ENCODE data around the gene TOP2A.

TOP2A gene

DNA sequence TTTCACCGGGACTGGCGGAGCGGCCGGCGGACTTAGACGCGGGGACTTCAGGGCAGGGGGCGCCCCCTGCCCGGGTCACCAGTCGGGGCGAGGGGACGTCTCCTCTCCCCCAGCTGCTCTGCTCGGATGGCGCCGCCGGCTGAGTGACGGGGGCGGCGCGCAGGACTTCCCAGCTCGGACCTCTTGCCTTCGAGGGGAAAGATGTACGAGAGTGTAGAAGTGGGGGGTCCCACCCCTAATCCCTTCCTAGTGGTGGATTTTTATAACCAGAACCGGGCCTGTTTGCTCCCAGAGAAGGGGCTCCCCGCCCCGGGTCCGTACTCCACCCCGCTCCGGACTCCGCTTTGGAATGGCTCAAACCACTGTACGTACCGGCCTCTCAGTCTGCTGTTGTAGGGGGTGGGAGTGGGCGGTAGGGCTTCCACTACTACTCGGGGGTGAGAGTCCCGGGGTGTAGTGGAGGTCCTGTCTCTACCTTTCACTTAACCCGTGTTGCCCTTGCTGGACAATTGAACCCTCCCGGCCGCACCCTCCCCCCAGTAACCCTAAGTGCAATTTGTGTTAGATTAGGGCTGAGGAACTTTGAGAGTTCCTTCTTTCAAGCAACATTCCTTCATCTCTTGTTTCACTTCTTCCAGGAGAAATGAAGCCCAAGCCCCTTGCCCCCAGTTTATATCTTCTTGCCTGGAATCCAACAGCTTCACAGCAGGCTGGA, 75.0 kb downstream of the TOP2A start:
- Histone ChIP-seq H2AFZ (peak overlapping the region; percentile 77), H3K27me3 (ENCODE audit: control insufficient read depth, insufficient read depth, low read length) (no peaks in the 10 kb centered on the region), H3K27ac (peak overlapping the region; percentile 86), H3K9me3 (ENCODE audit: control insufficient read depth, low read length) (no peaks in the 10 kb centered on the region), H3K4me1 (peaks cover 33% of the 10 kb centered on the region), H3K9ac (no peak overlapping the region), H3K4me2 (ENCODE audit: low read length) (peak overlapping the region; percentile 94), H3K36me3 (ENCODE audit: control insufficient read depth, insufficient read depth, low read length) (no peaks in the 10 kb centered on the region), H3K4me3 (ENCODE audit: low read depth, low read length) (peak overlapping the region; percentile 74), H3K79me2 (peaks cover 11% of the 10 kb centered on the region)
- TF ChIP-seq, protein P1, sequence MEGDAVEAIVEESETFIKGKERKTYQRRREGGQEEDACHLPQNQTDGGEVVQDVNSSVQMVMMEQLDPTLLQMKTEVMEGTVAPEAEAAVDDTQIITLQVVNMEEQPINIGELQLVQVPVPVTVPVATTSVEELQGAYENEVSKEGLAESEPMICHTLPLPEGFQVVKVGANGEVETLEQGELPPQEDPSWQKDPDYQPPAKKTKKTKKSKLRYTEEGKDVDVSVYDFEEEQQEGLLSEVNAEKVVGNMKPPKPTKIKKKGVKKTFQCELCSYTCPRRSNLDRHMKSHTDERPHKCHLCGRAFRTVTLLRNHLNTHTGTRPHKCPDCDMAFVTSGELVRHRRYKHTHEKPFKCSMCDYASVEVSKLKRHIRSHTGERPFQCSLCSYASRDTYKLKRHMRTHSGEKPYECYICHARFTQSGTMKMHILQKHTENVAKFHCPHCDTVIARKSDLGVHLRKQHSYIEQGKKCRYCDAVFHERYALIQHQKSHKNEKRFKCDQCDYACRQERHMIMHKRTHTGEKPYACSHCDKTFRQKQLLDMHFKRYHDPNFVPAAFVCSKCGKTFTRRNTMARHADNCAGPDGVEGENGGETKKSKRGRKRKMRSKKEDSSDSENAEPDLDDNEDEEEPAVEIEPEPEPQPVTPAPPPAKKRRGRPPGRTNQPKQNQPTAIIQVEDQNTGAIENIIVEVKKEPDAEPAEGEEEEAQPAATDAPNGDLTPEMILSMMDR (IDR thresholded peaks at IDR 0.05) = no peak

DNA sequence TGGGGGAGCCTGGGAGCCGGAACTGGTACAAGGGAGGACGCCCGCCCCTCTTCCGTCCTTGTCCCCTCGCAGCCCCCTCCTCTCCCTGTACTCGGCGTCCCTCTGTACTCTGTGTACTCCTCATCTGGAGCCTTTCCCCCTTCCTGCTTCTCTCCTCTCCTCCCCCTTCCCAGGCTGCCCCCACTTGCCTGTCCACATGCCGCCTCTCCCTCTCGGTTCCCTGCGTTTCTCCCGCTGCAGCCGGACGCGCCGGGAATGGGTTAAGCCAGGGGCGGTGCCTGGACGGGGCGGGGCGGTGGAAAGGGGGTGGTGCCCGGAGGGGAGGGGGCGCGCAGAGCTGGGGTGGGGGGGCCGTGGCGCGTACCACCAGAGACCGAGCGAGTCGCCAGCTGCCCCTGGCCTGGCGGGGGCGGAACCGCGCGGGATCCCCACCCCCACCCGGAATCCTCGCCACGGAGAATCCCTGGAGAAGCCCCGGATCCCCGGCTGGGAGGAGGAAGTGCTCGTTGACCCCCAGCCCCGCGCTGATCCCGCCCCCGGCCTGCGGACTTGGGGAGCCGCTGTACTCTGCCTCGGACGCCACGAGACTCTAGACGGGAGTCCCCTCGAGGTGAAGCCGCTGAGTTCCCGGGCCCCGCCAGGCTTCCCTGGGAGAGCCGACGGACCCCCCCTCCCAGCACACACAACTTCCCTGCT, 75.7 kb downstream of the TOP2A start:
- Histone ChIP-seq H3K4me2 (ENCODE audit: low read length) (peak overlapping the region; percentile 94), H3K27ac (peak overlapping the region; percentile 86), H3K27me3 (ENCODE audit: control insufficient read depth, insufficient read depth, low read length) (no peaks in the 10 kb centered on the region), H3K79me2 (peaks cover 16% of the 10 kb centered on the region), H3K36me3 (ENCODE audit: control insufficient read depth, insufficient read depth, low read length) (no peaks in the 10 kb centered on the region), H3K4me1 (peaks cover 30% of the 10 kb centered on the region), H2AFZ (peak overlapping the region; percentile 77), H3K9ac (peak overlapping the region; percentile 74), H3K4me3 (ENCODE audit: low read depth, low read length) (peak overlapping the region; percentile 74), H3K9me3 (ENCODE audit: control insufficient read depth, low read length) (no peaks in the 10 kb centered on the region)
- TF ChIP-seq, protein P1 (IDR thresholded peaks at IDR 0.05) = no peak

DNA sequence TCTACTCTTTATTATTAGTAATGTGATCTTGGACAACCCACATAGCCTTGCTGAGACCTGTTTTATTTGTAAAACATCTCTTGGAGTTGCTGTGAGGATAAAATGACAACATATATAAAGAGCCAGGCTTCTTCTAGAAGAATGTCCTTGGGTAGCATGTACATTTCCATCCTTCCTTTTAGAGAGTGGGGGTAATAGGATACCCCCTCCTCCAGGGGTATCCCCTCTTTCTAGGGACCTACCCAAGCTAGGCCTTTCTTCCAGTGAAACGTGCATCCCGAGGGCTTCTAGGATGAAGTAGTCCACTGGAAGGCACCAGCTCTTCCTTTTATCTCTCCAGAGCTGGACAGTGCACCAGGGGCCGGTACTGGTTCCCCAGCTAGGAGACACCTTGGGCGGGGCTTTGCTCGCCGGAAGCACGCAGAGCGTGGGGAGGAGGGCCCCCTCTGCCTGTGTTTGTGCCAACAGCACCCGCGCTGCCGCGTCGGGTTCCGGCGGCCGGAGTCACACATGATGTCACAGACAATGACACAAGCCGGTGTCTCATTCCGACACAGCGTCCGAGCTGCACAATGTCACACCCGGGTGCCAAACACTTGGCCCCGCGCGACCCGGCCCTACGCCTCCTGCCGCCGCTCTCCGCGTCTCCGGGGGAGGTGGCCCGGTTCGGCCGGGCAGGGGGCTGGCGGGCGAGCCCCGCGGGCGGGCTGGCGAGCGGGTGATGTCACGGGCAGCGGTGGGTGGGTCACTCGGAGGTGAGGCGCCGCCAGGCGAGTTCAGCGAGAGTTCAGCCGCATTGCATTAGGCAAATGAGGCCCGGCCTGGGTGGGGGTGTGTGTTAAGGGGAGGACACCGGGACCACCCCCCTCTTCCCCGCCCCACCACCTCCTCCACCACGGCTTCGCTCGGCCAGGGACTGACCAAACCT, 76.6 kb downstream of the TOP2A start:
- H3K4me1 ChIP-seq = peaks cover 29% of the 10 kb centered on the region

DNA sequence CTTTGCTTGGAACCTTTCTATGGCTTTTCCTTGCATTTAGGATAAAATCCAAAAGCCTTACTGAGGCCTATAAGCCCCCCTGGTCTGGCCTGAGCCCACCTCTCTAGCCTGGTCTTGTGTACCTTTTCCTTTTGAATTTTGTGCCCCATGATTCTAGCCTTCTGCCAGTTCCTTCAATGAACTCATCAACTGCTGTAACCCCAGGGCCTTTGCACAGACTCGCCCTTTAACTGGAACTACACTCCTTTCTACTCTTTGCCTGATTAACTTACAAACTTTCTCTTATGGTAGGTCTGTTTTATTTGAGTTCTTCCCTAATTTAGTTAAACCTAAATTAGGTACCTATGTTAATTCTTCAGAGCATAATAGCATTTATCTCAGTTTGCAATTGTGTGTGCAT, 77.4 kb downstream of the TOP2A start:
- Histone ChIP-seq H3K4me1 (peaks cover 23% of the 10 kb centered on the region), H3K79me2 (peaks cover 27% of the 10 kb centered on the region), H3K9me3 (ENCODE audit: control insufficient read depth, low read length) (no peaks in the 10 kb centered on the region), H3K9ac (no peak overlapping the region), H2AFZ (no peak overlapping the region), H3K4me3 (ENCODE audit: low read depth, low read length) (no peak overlapping the region), H3K36me3 (ENCODE audit: control insufficient read depth, insufficient read depth, low read length) (no peaks in the 10 kb centered on the region), H3K4me2 (ENCODE audit: low read length) (no peak overlapping the region), H3K27ac (peak overlapping the region; percentile 86), H3K27me3 (ENCODE audit: control insufficient read depth, insufficient read depth, low read length) (no peaks in the 10 kb centered on the region)
- TF ChIP-seq, protein P1 (IDR thresholded peaks at IDR 0.05) = no peak

More for the DNA sequence above, 76.6 kb downstream of the TOP2A start:
- TF ChIP-seq, protein P1 (IDR thresholded peaks at IDR 0.05) = peak; percentile 39
- Histone ChIP-seq H3K9me3 (ENCODE audit: control insufficient read depth, low read length) (no peaks in the 10 kb centered on the region), H3K4me2 (ENCODE audit: low read length) (peak overlapping the region; percentile 94), H3K9ac (peak overlapping the region; percentile 74), H3K36me3 (ENCODE audit: control insufficient read depth, insufficient read depth, low read length) (no peaks in the 10 kb centered on the region), H3K27ac (peak overlapping the region; percentile 86), H3K27me3 (ENCODE audit: control insufficient read depth, insufficient read depth, low read length) (no peaks in the 10 kb centered on the region), H3K79me2 (peaks cover 19% of the 10 kb centered on the region), H2AFZ (peak overlapping the region; percentile 77), H3K4me3 (ENCODE audit: low read depth, low read length) (peak overlapping the region; percentile 74)

All from parathyroid adenoma (tissue), 2 donors.